Neural progenitor cell (in vitro differentiated cells): ENCODE measurements around the gene KANSL3. TPM values are rescaled to one million over a fixed set of nuclear protein-coding genes. Genes with fewer than 3 reads are reported as not detected.

ENCODE experiments used
- DNase-seq: peaks from one replicate; pipeline ENCODE4 v3.0.0-alpha.2; 2016; ENCODE audit warnings: low spot score
- H2AFZ ChIP-seq: fragments of 200-600 bp; sonication (generic); replicated peaks from 2 replicates; pipeline ENCODE4 v1.6.1; 2016; ENCODE audit warnings: antibody characterized with exemption
- H3F3A ChIP-seq: fragments of 200-600 bp; sonication (generic); 2 replicates; pipeline ENCODE4 v1.6.1; 2016; ENCODE audit warnings: antibody characterized with exemption, low read depth
- H3K27ac ChIP-seq: fragments of 200-600 bp; sonication (generic); 2 replicates; pipeline ENCODE4 v1.5.1; 2016; ENCODE audit warnings: mild to moderate bottlenecking
- H3K27me3 ChIP-seq: fragments of 200-600 bp; sonication (generic); 2 replicates; pipeline ENCODE4 v1.6.1; 2016; ENCODE audit warnings: mild to moderate bottlenecking, moderate library complexity
- H3K36me3 ChIP-seq: fragments of 200-600 bp; sonication (generic); 2 replicates; pipeline ENCODE4 v1.5.1; 2016
- H3K4me1 ChIP-seq: fragments of 200-600 bp; sonication (generic); 2 replicates; pipeline ENCODE4 v1.6.1; 2016; ENCODE audit warnings: mixed run types
- H3K4me2 ChIP-seq: fragments of 200-600 bp; sonication (generic); 2 replicates; pipeline ENCODE4 v1.6.1; 2016
- H3K4me3 ChIP-seq: fragments of 200-600 bp; sonication (generic); 2 replicates; pipeline ENCODE4 v1.5.1; 2016
- H3K79me2 ChIP-seq: fragments of 200-600 bp; sonication (generic); 2 replicates; pipeline ENCODE4 v1.6.1; 2016; ENCODE audit warnings: low read depth
- H3K9ac ChIP-seq: fragments of 200-600 bp; sonication (generic); 2 replicates; pipeline ENCODE4 v1.6.1; 2016
- H3K9me3 ChIP-seq: fragments of 200-600 bp; sonication (generic); 2 replicates; pipeline ENCODE4 v1.5.1; 2016; ENCODE audit warnings: low read depth
- H4K20me1 ChIP-seq: fragments of 200-600 bp; sonication (generic); 2 replicates; pipeline ENCODE4 v1.6.1; 2016; ENCODE audit warnings: low read depth
- H3K27ac Mint-ChIP-seq: 3 replicates; pipeline ENCODE4 v1.8.0; 2021; ENCODE audit warnings: mixed read lengths
- H3K27me3 Mint-ChIP-seq: 2 replicates; pipeline ENCODE4 v1.8.0; 2022; ENCODE audit warnings: low read depth, mild to moderate bottlenecking, inconsistent platforms, moderate library complexity, mixed read lengths; ENCODE audit not compliant: insufficient read depth
- H3K36me3 Mint-ChIP-seq: 3 replicates; pipeline ENCODE4 v1.8.0; 2021; ENCODE audit warnings: mixed read lengths
- H3K4me1 Mint-ChIP-seq: 3 replicates; pipeline ENCODE4 v1.8.0; 2021; ENCODE audit warnings: mixed read lengths
- H3K4me3 Mint-ChIP-seq: 3 replicates; pipeline ENCODE4 v1.8.0; 2021; ENCODE audit warnings: mild to moderate bottlenecking, moderate library complexity, mixed read lengths
- H3K9me3 Mint-ChIP-seq: 3 replicates; pipeline ENCODE4 v1.8.0; 2020; ENCODE audit warnings: mixed read lengths
- EZH2 ChIP-seq: fragments of 200-600 bp; sonication (generic); IDR thresholded peaks from 2 replicates; pipeline ENCODE4 v1.6.1; 2017; ENCODE audit warnings: antibody characterized with exemption, mild to moderate bottlenecking, moderate library complexity
- EZH2phosphoT487 ChIP-seq: fragments of 200-600 bp; sonication (generic); IDR thresholded peaks from 2 replicates; pipeline ENCODE4 v1.6.1; 2017; ENCODE audit warnings: antibody characterized with exemption
- total RNA-seq: library from RNA; depleted of rRNA; stranded (reverse); fragments of >200 nt; gene quantifications from 2 replicates; pipeline ENCODE4 v1.2.3, GENCODE V29; 2015; ENCODE audit warnings: low replicate concordance
- TF ChIP-seq, protein P1 (sequence below): fragments of 200-600 bp; sonication (generic); IDR thresholded peaks from 2 replicates; pipeline ENCODE4 v1.5.1; 2017; ENCODE audit warnings: antibody characterized with exemption, mild to moderate bottlenecking

KANSL3 gene
- total RNA-seq, 1 donor from 2014 or later: 32.9 TPM

DNA sequence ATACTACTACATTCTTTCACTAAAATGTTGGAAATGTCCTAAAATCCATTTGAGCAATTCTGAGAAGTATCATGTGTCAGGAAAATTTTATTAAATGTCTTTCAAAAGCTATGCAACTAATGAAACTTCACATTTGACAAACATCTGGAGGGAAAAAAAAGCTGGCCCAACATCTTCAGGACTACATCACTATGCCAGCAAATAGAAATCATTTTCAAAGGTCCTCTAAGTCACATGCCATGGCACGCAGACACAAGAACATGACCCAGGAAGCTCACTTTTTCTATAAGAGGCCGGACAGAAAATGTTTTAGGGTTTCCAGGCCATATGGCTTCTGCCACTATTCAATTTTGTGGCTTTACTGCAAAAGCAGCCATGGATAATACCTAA, 11.6 kb downstream of the KANSL3 start:
- Histone ChIP-seq H3K9ac (no peak overlapping the region), H3K27ac (no peak overlapping the region), H3K4me3 (no peak overlapping the region), H3K27me3 (no peaks in the 10 kb centered on the region), H3K36me3 (peaks cover 11% of the 10 kb centered on the region), H4K20me1 (peaks cover 10% of the 10 kb centered on the region), H3F3A (peaks cover 4% of the 10 kb centered on the region), H3K4me1 (no peaks in the 10 kb centered on the region), H3K9me3 (no peaks in the 10 kb centered on the region), H3K4me2 (no peak overlapping the region), H2AFZ (no peak overlapping the region), H3K79me2 (peaks cover 52% of the 10 kb centered on the region)
- no peaks in the 10 kb centered on the region for H3K9me3 Mint-ChIP-seq
- no peak overlapping the region for H3K4me3 Mint-ChIP-seq
- H3K27ac Mint-ChIP-seq: no peak overlapping the region
- no peaks in the 10 kb centered on the region for H3K27me3 Mint-ChIP-seq
- peaks cover 14% of the 10 kb centered on the region for H3K4me1 Mint-ChIP-seq
- TF ChIP-seq, protein P1, sequence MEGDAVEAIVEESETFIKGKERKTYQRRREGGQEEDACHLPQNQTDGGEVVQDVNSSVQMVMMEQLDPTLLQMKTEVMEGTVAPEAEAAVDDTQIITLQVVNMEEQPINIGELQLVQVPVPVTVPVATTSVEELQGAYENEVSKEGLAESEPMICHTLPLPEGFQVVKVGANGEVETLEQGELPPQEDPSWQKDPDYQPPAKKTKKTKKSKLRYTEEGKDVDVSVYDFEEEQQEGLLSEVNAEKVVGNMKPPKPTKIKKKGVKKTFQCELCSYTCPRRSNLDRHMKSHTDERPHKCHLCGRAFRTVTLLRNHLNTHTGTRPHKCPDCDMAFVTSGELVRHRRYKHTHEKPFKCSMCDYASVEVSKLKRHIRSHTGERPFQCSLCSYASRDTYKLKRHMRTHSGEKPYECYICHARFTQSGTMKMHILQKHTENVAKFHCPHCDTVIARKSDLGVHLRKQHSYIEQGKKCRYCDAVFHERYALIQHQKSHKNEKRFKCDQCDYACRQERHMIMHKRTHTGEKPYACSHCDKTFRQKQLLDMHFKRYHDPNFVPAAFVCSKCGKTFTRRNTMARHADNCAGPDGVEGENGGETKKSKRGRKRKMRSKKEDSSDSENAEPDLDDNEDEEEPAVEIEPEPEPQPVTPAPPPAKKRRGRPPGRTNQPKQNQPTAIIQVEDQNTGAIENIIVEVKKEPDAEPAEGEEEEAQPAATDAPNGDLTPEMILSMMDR: no peak
- TF ChIP-seq EZH2phosphoT487 (no peak), EZH2 (no peak)
- H3K36me3 Mint-ChIP-seq: peaks cover 24% of the 10 kb centered on the region
- no peak for DNase-seq

DNA sequence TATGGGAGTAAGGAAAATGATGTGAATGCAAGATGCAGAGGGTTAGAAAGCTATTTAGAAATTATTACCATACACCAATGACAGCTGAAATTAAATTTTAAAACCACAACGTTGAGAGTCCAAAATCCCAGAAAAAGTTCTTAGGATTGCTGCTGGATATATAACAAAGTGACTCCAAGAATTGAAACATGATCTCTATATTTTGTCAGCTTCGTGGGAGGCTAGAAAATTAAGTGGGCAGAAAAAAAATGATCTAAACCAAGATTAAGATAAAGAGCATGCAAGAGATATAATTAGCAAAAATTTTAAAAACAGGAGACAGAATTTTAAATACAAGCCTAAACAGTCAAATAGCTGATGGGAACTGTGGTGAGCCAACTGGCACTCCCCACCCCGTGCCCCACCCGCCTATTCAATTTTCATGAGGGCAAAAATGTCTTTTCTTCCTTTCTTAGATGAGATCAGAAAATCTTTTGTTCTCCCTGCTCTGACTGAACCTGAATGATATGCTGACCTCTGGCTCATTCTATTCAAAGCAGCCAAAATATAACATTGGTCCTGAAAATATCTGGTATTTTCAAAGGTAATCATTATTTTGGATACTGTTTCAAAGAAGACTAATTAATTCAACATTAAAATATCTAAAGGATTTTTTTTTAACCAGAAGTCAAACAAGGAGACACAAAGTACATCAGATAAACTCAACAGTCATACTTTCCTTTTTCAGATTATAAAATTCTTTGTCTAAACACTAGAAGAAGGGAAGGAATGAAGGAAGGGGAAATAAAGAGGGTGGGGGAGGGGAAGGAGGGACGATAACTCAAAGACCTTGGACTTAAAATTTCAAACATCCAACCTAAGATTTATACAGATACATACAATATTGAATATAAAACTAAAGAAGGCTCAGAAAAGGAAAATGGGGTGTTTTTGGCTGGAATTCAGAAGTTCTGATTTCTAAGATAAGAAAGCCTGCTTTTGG, 12.2 kb downstream of the KANSL3 start:
- Histone ChIP-seq H3K36me3 (peaks cover 11% of the 10 kb centered on the region), H3K4me2 (no peak overlapping the region)
- peaks cover 14% of the 10 kb centered on the region for H3K4me1 Mint-ChIP-seq

DNA sequence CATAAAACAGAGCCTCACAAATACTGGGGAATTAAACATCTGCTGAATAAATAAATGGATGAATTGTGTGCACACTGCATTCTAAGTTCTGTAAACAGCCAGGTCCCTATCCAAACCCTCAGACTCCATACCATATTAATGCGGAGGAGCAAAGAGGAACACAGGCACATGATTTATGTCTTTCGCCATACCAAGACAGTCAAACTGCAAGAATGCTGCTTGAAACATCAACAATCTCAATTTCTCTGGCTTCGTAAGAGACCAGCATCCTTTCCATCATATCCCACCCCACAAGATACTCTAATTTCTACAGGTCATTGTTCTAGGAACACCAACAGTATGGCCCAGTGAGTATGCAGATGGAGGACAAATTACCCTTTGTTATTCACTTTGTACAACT, 15.0 kb downstream of the KANSL3 start:
- Histone ChIP-seq H3K9ac (no peak overlapping the region), H3K9me3 (no peaks in the 10 kb centered on the region), H3K36me3 (no peaks in the 10 kb centered on the region), H3K27ac (no peak overlapping the region), H4K20me1 (peaks cover 21% of the 10 kb centered on the region), H3K79me2 (peaks cover 31% of the 10 kb centered on the region), H3K4me3 (no peak overlapping the region), H3K27me3 (no peaks in the 10 kb centered on the region), H3F3A (no peaks in the 10 kb centered on the region), H3K4me2 (no peak overlapping the region), H2AFZ (no peak overlapping the region), H3K4me1 (no peaks in the 10 kb centered on the region)
- Mint-ChIP-seq H3K4me1 (peaks cover 14% of the 10 kb centered on the region), H3K36me3 (peaks cover 14% of the 10 kb centered on the region), H3K4me3 (no peak overlapping the region), H3K27ac (no peak overlapping the region), H3K9me3 (no peaks in the 10 kb centered on the region), H3K27me3 (no peaks in the 10 kb centered on the region)
- no peak for DNase-seq
- no peak for TF ChIP-seq EZH2
- TF ChIP-seq, protein P1: no peak
- no peak for TF ChIP-seq EZH2phosphoT487

More for the DNA sequence above, 12.2 kb downstream of the KANSL3 start:
- Histone ChIP-seq H3K4me1 (no peaks in the 10 kb centered on the region), H3K27ac (no peak overlapping the region), H3K79me2 (peaks cover 49% of the 10 kb centered on the region), H3K4me3 (no peak overlapping the region), H3K9me3 (no peaks in the 10 kb centered on the region), H2AFZ (no peak overlapping the region), H3K9ac (no peak overlapping the region), H4K20me1 (peaks cover 10% of the 10 kb centered on the region), H3K27me3 (no peaks in the 10 kb centered on the region), H3F3A (no peaks in the 10 kb centered on the region)
- H3K36me3 Mint-ChIP-seq: peaks cover 17% of the 10 kb centered on the region
- no peaks in the 10 kb centered on the region for H3K9me3 Mint-ChIP-seq
- DNase-seq: no peak
- no peak for TF ChIP-seq EZH2
- no peak for TF ChIP-seq EZH2phosphoT487
- TF ChIP-seq, protein P1: no peak
- H3K27me3 Mint-ChIP-seq: no peaks in the 10 kb centered on the region
- H3K4me3 Mint-ChIP-seq: no peak overlapping the region
- no peak overlapping the region for H3K27ac Mint-ChIP-seq
